Suprapubic skin (tissue), 4 donors: Measurements from ENCODE around the gene EDAR. TPM values are rescaled to one million over a fixed set of nuclear protein-coding genes. Genes with fewer than 3 reads are reported as not detected.
A peak's percentile ranks its signal among the peaks of the same experiment; 100 is the strongest.

ENCODE experiments used
- DNase-seq, 2 donors: peaks; one replicate each; pipeline ENCODE4 v3.0.0-alpha.2; 2019; ENCODE audit warnings: low spot score in 2 of 2
- H3K27ac ChIP-seq: fragments of 200-600 bp; sonication (generic); one replicate; pipeline ENCODE4 v1.5.1; 2019
- H3K27me3 ChIP-seq: fragments of 200-600 bp; sonication (generic); one replicate; pipeline ENCODE4 v1.5.1; 2019
- H3K36me3 ChIP-seq: fragments of 200-600 bp; sonication (generic); one replicate; pipeline ENCODE4 v1.5.1; 2019
- H3K4me1 ChIP-seq: fragments of 200-600 bp; sonication (generic); one replicate; pipeline ENCODE4 v1.5.1; 2019
- H3K4me3 ChIP-seq: fragments of 200-600 bp; sonication (generic); one replicate; pipeline ENCODE4 v1.5.1; 2019; ENCODE audit warnings: mild to moderate bottlenecking
- H3K9me3 ChIP-seq: fragments of 200-600 bp; sonication (generic); one replicate; pipeline ENCODE4 v1.5.1; 2019
- CTCF ChIP-seq, 2 donors: fragments of 200-600 bp in 1 of 2; fragments of 450-650 bp in 1 of 2; sonication (generic) in 1 of 2; IDR thresholded peaks; one replicate each; pipeline ENCODE4 v1.5.1; 2016 to 2019; ENCODE audit warnings: antibody characterized with exemption in 2 of 2, mild to moderate bottlenecking in 1 of 2, moderate library complexity in 1 of 2
- EP300 ChIP-seq: sonication (generic); formaldehyde crosslinking; IDR thresholded peaks from one replicate; pipeline ENCODE4 v1.6.1; 2017; ENCODE audit warnings: antibody characterized with exemption
- POLR2A ChIP-seq, 2 donors: fragments of 450-650 bp; IDR thresholded peaks; one replicate each; pipeline ENCODE4 v1.6.1; 2017; ENCODE audit warnings: antibody characterized with exemption in 2 of 2, mild to moderate bottlenecking in 2 of 2, moderate library complexity in 2 of 2
- POLR2AphosphoS5 ChIP-seq, 3 donors: sonication (generic); formaldehyde crosslinking; IDR thresholded peaks; one replicate each; pipeline ENCODE4 v1.6.1; 2017; ENCODE audit warnings: antibody characterized with exemption in 3 of 3
- WGBS: methylation state at CpG from one replicate; pipeline ENCODE4 v1.1.5; 2018; 5-methylcytosine and 5-hydroxymethylcytosine counted together
- total RNA-seq, 4 donors: library from RNA; depleted of rRNA; stranded (reverse); fragments of >200 nt; gene quantifications; one replicate each; pipeline ENCODE4 v1.1.0, GENCODE V29; 2016

The EDAR gene
- total RNA-seq, 4 donors from 2014 or later, result 1.5 to 4.3 (median 2.2) TPM

- H3K27me3 ChIP-seq, result peaks cover 6% of the 10 kb centered on the region
- no peaks in the 10 kb centered on the region for H3K4me1 ChIP-seq
- H3K27ac ChIP-seq, result no peak overlapping the region
- no peaks in the 10 kb centered on the region for H3K36me3 ChIP-seq
- TF ChIP-seq POLR2A (IDR thresholded peaks at IDR 0.05) (no peak), CTCF (IDR thresholded peaks at IDR 0.05) (no peak)
- no peak overlapping the region for H3K4me3 ChIP-seq
- H3K9me3 ChIP-seq, result no peaks in the 10 kb centered on the region
- WGBS, result 95% methylated on average over 10 of the region's 13 CpGs
- peak in 1 of 2 donors; percentile 68 for DNase-seq
These were observed 92.3 kb downstream of the EDAR start for GRCh38 chr2:108896741-108897140.

DNA sequence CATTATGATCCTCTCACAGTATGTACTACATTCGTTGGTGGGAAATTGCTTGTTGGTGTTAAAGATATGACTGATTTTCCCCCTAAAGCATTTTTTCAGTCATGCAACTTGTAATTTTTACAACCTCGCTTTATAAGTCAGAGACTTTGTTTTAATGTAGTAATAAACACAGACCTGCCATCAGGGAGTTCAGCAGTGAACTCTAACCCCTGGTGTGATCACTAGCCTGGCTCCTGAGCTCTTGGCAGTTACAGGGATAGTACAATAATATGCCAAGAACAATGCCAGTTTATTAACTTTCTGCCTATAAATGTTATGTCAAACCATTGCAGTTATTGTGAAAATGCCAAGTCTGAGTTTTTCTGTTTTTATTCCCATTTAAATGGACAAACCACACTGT lies 93.8 kb downstream of the EDAR start:
- 94% methylated on average over 2 of the region's 2 CpGs for WGBS
- TF ChIP-seq POLR2A (IDR thresholded peaks at IDR 0.05) (no peak), POLR2AphosphoS5 (IDR thresholded peaks at IDR 0.05) (no peak), CTCF (IDR thresholded peaks at IDR 0.05) (no peak), EP300 (no peak)
- Histone ChIP-seq H3K27ac (no peak overlapping the region), H3K27me3 (peaks cover 6% of the 10 kb centered on the region), H3K36me3 (no peaks in the 10 kb centered on the region), H3K9me3 (no peaks in the 10 kb centered on the region), H3K4me1 (no peaks in the 10 kb centered on the region), H3K4me3 (no peak overlapping the region)
- DNase-seq, result no peak

DNA sequence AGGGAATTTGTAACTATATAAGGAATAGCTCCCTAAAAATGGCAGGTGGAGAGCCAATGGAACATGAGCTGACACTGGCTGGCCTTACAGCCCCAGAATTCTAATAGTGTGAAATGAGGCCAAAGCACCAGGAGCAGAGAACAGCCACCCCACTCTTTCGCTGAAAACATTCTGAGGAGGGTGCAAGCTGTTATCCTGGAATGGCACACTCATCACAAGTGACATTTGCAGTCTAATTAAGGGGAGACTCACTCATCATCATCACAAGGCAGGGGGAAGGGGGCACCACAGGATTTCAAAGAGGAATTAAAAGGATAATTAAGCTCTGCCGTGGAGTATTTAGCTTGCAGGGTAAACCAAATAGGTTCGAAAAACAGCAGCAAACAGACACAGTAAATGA lies 94.3 kb downstream of the EDAR start:
- DNase-seq, result no peak
- H3K36me3 ChIP-seq, result no peaks in the 10 kb centered on the region
- peaks cover 6% of the 10 kb centered on the region for H3K27me3 ChIP-seq
- no peak overlapping the region for H3K27ac ChIP-seq
- H3K4me1 ChIP-seq, result no peaks in the 10 kb centered on the region
- TF ChIP-seq EP300, result no peak
- no peak for TF ChIP-seq POLR2A (IDR thresholded peaks at IDR 0.05)
- no peak for TF ChIP-seq POLR2AphosphoS5 (IDR thresholded peaks at IDR 0.05)
- TF ChIP-seq CTCF (IDR thresholded peaks at IDR 0.05), result no peak
- WGBS, result 84% methylated on average over 3 of the region's 3 CpGs
- no peak overlapping the region for H3K4me3 ChIP-seq
- H3K9me3 ChIP-seq, result no peaks in the 10 kb centered on the region

GRCh38 chr2:108893277-108893676 lies 95.7 kb downstream of the EDAR start:
- Histone ChIP-seq H3K27me3 (peaks cover 6% of the 10 kb centered on the region), H3K4me1 (no peaks in the 10 kb centered on the region), H3K4me3 (no peak overlapping the region), H3K27ac (no peak overlapping the region), H3K9me3 (no peaks in the 10 kb centered on the region), H3K36me3 (no peaks in the 10 kb centered on the region)
- TF ChIP-seq POLR2AphosphoS5 (IDR thresholded peaks at IDR 0.05) (no peak), CTCF (IDR thresholded peaks at IDR 0.05) (no peak), POLR2A (IDR thresholded peaks at IDR 0.05) (no peak), EP300 (no peak)
- no peak for DNase-seq
- WGBS, result 63% methylated on average over 1 of the region's 1 CpG

DNA sequence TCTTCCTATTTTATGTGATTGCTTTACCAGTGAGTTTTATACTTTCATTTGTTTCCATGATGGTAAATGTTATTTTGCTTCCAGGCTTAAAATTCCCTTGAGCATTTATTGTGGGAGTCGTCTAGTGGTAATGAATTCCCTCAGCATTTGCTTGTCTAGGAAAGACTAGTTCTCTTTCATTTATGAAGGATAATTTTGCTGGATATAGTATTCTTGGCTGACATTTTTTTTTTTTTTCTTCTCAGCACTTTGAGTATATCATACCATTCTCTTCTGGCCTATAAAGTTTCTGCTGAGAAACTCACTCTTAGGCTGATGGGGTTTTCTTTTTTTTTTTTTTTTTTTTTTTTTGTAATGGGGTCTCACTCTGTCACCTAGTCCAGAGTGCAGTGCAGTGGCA lies 99.1 kb downstream of the EDAR start:
- Histone ChIP-seq H3K9me3 (peaks cover 5% of the 10 kb centered on the region), H3K4me1 (no peaks in the 10 kb centered on the region), H3K27me3 (no peaks in the 10 kb centered on the region), H3K27ac (no peak overlapping the region), H3K4me3 (no peak overlapping the region), H3K36me3 (no peaks in the 10 kb centered on the region)
- TF ChIP-seq CTCF (IDR thresholded peaks at IDR 0.05), result no peak
- WGBS, result 92% methylated on average over 1 of the region's 1 CpG
- no peak for DNase-seq
